H1 (cell line): ENCODE results near the gene HMCN1. TPM values are rescaled to one million over a fixed set of nuclear protein-coding genes. Genes with fewer than 3 reads are reported as not detected.

ENCODE experiments used
- CTCF ChIA-PET: fragments of 300-600 bp; sonication (Branson Sonifier 250); formaldehyde crosslinking; loops from one replicate; lab custom pipeline; 2021; ENCODE audit not compliant: partially characterized antibody; lab: Charles Lee
- POLR2A ChIA-PET: fragments of 300-600 bp; sonication (Branson Sonifier 250); formaldehyde crosslinking; loops from one replicate; lab custom pipeline; 2021; ENCODE audit warnings: inconsistent platforms; ENCODE audit not compliant: partially characterized antibody; lab: Charles Lee
- DNase-seq, 2 experiments: peaks; one replicate each; pipeline versions ENCODE4 v3.0.0 to v3.0.0-alpha.2; 2010 to 2022; ENCODE audit warnings: low spot score in 2 of 2, low read depth in 1 of 2, mixed read lengths in 1 of 2
- FAIRE-seq: peaks from 2 replicates; lab custom pipeline; 2011; peaks lifted over from hg19 to GRCh38; lab: Jason Lieb, UNC
- H2AFZ ChIP-seq: 2 replicates; pipeline ENCODE4 v1.8.1; 2012; ENCODE audit warnings: low read length, inconsistent platforms
- H2AK5ac ChIP-seq: 2 replicates; pipeline ENCODE4 v1.6.1; 2013; ENCODE audit warnings: low read depth, low read length
- H2BK120ac ChIP-seq: replicated peaks from 2 replicates; pipeline ENCODE3; 2013; ENCODE audit warnings: low read depth, low read length, inconsistent platforms
- H2BK12ac ChIP-seq: 2 replicates; pipeline ENCODE4 v1.6.1; 2013; ENCODE audit warnings: low read depth, low read length
- H2BK15ac ChIP-seq: 2 replicates; pipeline ENCODE4 v1.6.1; 2013; ENCODE audit warnings: low read length
- H2BK20ac ChIP-seq: 2 replicates; pipeline ENCODE4 v1.6.1; 2013; ENCODE audit warnings: low read length
- H2BK5ac ChIP-seq: 2 replicates; pipeline ENCODE4 v1.6.1; 2013; ENCODE audit warnings: low read depth, low read length
- H3K14ac ChIP-seq: 2 replicates; pipeline ENCODE4 v1.6.1; 2013; ENCODE audit warnings: inconsistent platforms; ENCODE audit not compliant: insufficient read length
- H3K18ac ChIP-seq: 2 replicates; pipeline ENCODE4 v1.6.1; 2013; ENCODE audit warnings: low read length; ENCODE audit errors: extremely low read depth
- H3K23ac ChIP-seq: 2 replicates; pipeline ENCODE4 v1.6.1; 2013; ENCODE audit warnings: inconsistent platforms; ENCODE audit not compliant: insufficient read length
- H3K23me2 ChIP-seq: 2 replicates; pipeline ENCODE4 v1.6.1; 2013; ENCODE audit warnings: low read depth, low read length
- H3K27ac ChIP-seq: 2 replicates; pipeline ENCODE4 v1.6.1; 2011; ENCODE audit warnings: low read depth, low read length, inconsistent platforms
- H3K27me3 ChIP-seq, 4 experiments: replicated peaks in 1 of 4; 1 replicate in 1 of 4; 2 replicates in 3 of 4; pipeline versions ENCODE4 v1.6.1 to v1.8.1; 2011 to 2013; ENCODE audit warnings: low read length in 3 of 4, mild to moderate bottlenecking in 3 of 4, inconsistent platforms in 2 of 4, mixed read lengths in 2 of 4, moderate library complexity in 1 of 4; ENCODE audit not compliant: control insufficient read depth in 3 of 4, insufficient read depth in 3 of 4; ENCODE audit errors: extremely low read depth in 1 of 4
- H3K36me3 ChIP-seq, 4 experiments: 2 replicates each; pipeline versions ENCODE4 v1.6.1 to v1.8.1; 2011 to 2013; ENCODE audit warnings: mild to moderate bottlenecking in 4 of 4, low read length in 3 of 4, moderate library complexity in 2 of 4, control low read depth in 1 of 4, inconsistent platforms in 1 of 4; ENCODE audit not compliant: insufficient read depth in 4 of 4, control insufficient read depth in 2 of 4
- H3K4ac ChIP-seq: replicated peaks from 2 replicates; pipeline ENCODE3; 2013; ENCODE audit warnings: low read length, low read depth, mixed read lengths, inconsistent platforms; ENCODE audit not compliant: insufficient read length
- H3K4me1 ChIP-seq, 4 experiments: replicated peaks in 1 of 4; 1 replicate in 1 of 4; 2 replicates in 3 of 4; pipeline versions ENCODE4 v1.6.1 to v1.8.1; 2011 to 2013; ENCODE audit warnings: low read length in 3 of 4, inconsistent platforms in 2 of 4, mixed read lengths in 1 of 4; ENCODE audit not compliant: insufficient read depth in 4 of 4, control insufficient read depth in 3 of 4
- H3K4me2 ChIP-seq, 2 experiments: 2 replicates each; pipeline versions ENCODE4 v1.6.1 to v1.8.1; 2011 to 2013; ENCODE audit warnings: low read depth in 2 of 2, low read length in 2 of 2, control low read depth in 1 of 2, inconsistent platforms in 1 of 2, mild to moderate bottlenecking in 1 of 2; ENCODE audit not compliant: insufficient read depth in 1 of 2
- H3K4me3 ChIP-seq, 4 experiments: fragments of 200-600, 300-600 bp in 1 of 4; sonication (generic), shearing (Covaris generic), sonication (Bioruptor Twin) in 1 of 4; 2 replicates each; pipeline versions ENCODE4 v1.5.1 to v1.8.1; 2011 to 2016; ENCODE audit warnings: low read length in 4 of 4, low read depth in 3 of 4, control low read depth in 2 of 4, inconsistent platforms in 2 of 4, mild to moderate bottlenecking in 2 of 4, mixed read lengths in 1 of 4, moderate library complexity in 1 of 4; ENCODE audit not compliant: insufficient read depth in 2 of 4; ENCODE audit errors: extremely low read depth in 1 of 4
- H3K56ac ChIP-seq: replicated peaks from 2 replicates; pipeline ENCODE3; 2013; ENCODE audit warnings: low read depth, mild to moderate bottlenecking, mixed read lengths, low read length, inconsistent platforms; ENCODE audit not compliant: insufficient read length
- H3K79me1 ChIP-seq: 2 replicates; pipeline ENCODE4 v1.6.1; 2013; ENCODE audit warnings: low read depth, low read length, control low read depth
- H3K79me2 ChIP-seq, 2 experiments: 2 replicates each; pipeline versions ENCODE4 v1.6.1 to v1.8.1; 2012 to 2013; ENCODE audit warnings: low read length in 2 of 2, mild to moderate bottlenecking in 2 of 2, inconsistent platforms in 1 of 2; ENCODE audit not compliant: insufficient read depth in 2 of 2, control insufficient read depth in 1 of 2
- H3K9ac ChIP-seq, 4 experiments: replicated peaks in 1 of 4; 1 replicate in 1 of 4; 2 replicates in 3 of 4; pipeline versions ENCODE4 v1.6.1 to v1.8.1; 2011 to 2013; ENCODE audit warnings: low read depth in 3 of 4, low read length in 3 of 4, control low read depth in 2 of 4, mild to moderate bottlenecking in 2 of 4, moderate library complexity in 2 of 4, inconsistent platforms in 1 of 4; ENCODE audit errors: extremely low read depth in 1 of 4
- H3K9me3 ChIP-seq, 2 experiments: 2 replicates each; pipeline versions ENCODE4 v1.6.1 to v1.8.1; 2012 to 2013; ENCODE audit warnings: mild to moderate bottlenecking in 2 of 2, moderate library complexity in 2 of 2, control low read depth in 1 of 2, inconsistent platforms in 1 of 2, low read depth in 1 of 2, low read length in 1 of 2, mixed read lengths in 1 of 2; ENCODE audit not compliant: insufficient read depth in 2 of 2
- H4K20me1 ChIP-seq, 2 experiments: replicated peaks in 1 of 2; 2 replicates each; pipeline versions ENCODE3 to v1.8.1; 2011 to 2013; ENCODE audit warnings: inconsistent platforms in 2 of 2, low read length in 2 of 2, mild to moderate bottlenecking in 1 of 2; ENCODE audit not compliant: insufficient read depth in 2 of 2, control insufficient read depth in 1 of 2
- H4K5ac ChIP-seq: 2 replicates; pipeline ENCODE4 v1.6.1; 2013; ENCODE audit warnings: low read length, low read depth, mixed read lengths, inconsistent platforms; ENCODE audit not compliant: insufficient read length
- H4K8ac ChIP-seq: 2 replicates; pipeline ENCODE4 v1.8.0; 2013; ENCODE audit warnings: mild to moderate bottlenecking, moderate library complexity, low read length, inconsistent platforms; ENCODE audit not compliant: insufficient read depth; ENCODE audit errors: extremely low read depth
- H4K91ac ChIP-seq: replicated peaks from 2 replicates; pipeline ENCODE3; 2013; ENCODE audit warnings: low read length, mixed read lengths, inconsistent platforms; ENCODE audit not compliant: insufficient read length
- BCL11A ChIP-seq, 2 experiments: IDR thresholded peaks; one replicate each; pipeline ENCODE4 v1.6.1; 2011; ENCODE audit warnings: low read depth in 2 of 2, low read length in 2 of 2, mild to moderate bottlenecking in 2 of 2
- CBX5 ChIP-seq: fragments of 300-800, 300-1000 bp; sonication (generic); IDR thresholded peaks from 2 replicates; pipeline ENCODE4 v1.7.1; 2016; ENCODE audit warnings: antibody characterized with exemption, low read length, low read depth
- EP300 ChIP-seq, 2 experiments: IDR thresholded peaks; 1 replicate in 1 of 2; 2 replicates in 1 of 2; pipeline ENCODE4 v1.6.1; 2011 to 2012; ENCODE audit warnings: low read depth in 2 of 2, low read length in 2 of 2, mild to moderate bottlenecking in 2 of 2, borderline replicate concordance in 1 of 2, inconsistent platforms in 1 of 2, moderate library complexity in 1 of 2
- JUN ChIP-seq: IDR thresholded peaks from 2 replicates; pipeline ENCODE4 v1.6.1; 2011; ENCODE audit warnings: low read depth, mild to moderate bottlenecking, improper control_type of control experiment, low read length
- RAD21 ChIP-seq, 2 experiments: IDR thresholded peaks in 1 of 2; conservative IDR thresholded peaks in 1 of 2; 2 replicates each; pipeline ENCODE4 v1.6.1; 2011; ENCODE audit warnings: low read depth in 2 of 2, low read length in 2 of 2, improper control_type of control experiment in 1 of 2, inconsistent platforms in 1 of 2, mild to moderate bottlenecking in 1 of 2, moderate library complexity in 1 of 2
- RNF2 ChIP-seq: fragments of 200-900, 300-1000 bp; sonication (generic); IDR thresholded peaks from 2 replicates; pipeline ENCODE4 v1.7.1; 2016; ENCODE audit warnings: borderline replicate concordance, low read depth, mild to moderate bottlenecking, antibody characterized with exemption, low read length; ENCODE audit not compliant: poor library complexity, severe bottlenecking; ENCODE audit errors: missing control alignments
- TAF1 ChIP-seq: IDR thresholded peaks from 2 replicates; pipeline ENCODE4 v1.6.1; 2011; ENCODE audit warnings: mild to moderate bottlenecking, low read depth, low read length
- TEAD4 ChIP-seq: IDR thresholded peaks from 2 replicates; pipeline ENCODE4 v1.6.1; 2012; ENCODE audit warnings: low read depth, low read length, inconsistent platforms, mixed read lengths
- ZNF274 ChIP-seq: IDR thresholded peaks from 2 replicates; pipeline ENCODE4 v1.7.0; 2012; ENCODE audit warnings: low read length, borderline replicate concordance; ENCODE audit errors: extremely low read depth
- WGBS, 2 experiments: shearing (Covaris generic) in 1 of 2; methylation state at CpG; one replicate each; pipeline versions ENCODE4 v1.1.6 to v1.1.7; 2013 to 2015; ENCODE audit warnings: low lambda C conversion rate in 2 of 2, mixed read lengths in 2 of 2, inconsistent platforms in 1 of 2, low coverage in 1 of 2, missing lambda C conversion rate in 1 of 2; ENCODE audit not compliant: insufficient replicate concordance in 2 of 2, insufficient coverage in 1 of 2, insufficient read length in 1 of 2; ENCODE audit errors: extremely low coverage in 1 of 2, missing lambda C conversion rate in 1 of 2; 5-methylcytosine and 5-hydroxymethylcytosine counted together
- polyA plus RNA-seq, 7 experiments: library from polyadenylated mRNA; depleted of rRNA in 3 of 7; stranded (reverse) in 5 of 7; unstranded in 2 of 7; fragments of >200 nt in 5 of 7; fragments of 200-250 nt in 2 of 7; gene quantifications; 1 replicate in 5 of 7; 2 replicates in 1 of 7; 4 replicates in 1 of 7; pipeline versions ENCODE4 v1.2.1 to v1.2.3, GENCODE V29; 2011 to 2013; ENCODE audit warnings: missing spikeins in 2 of 7, mixed read lengths in 2 of 7
- total RNA-seq: library from RNA; stranded (reverse); fragmentation: NEBNext Ultra II Directional; extraction: Animal tissue kit (Norgen Biotek cat#: 25700); gene quantifications from 2 replicates; pipeline ENCODE4 v1.2.1, GENCODE V29; 2021
- TF ChIP-seq, protein P1 (sequence below): IDR thresholded peaks from 2 replicates; pipeline ENCODE4 v1.6.1; 2011; ENCODE audit warnings: low read length, improper control_type of control experiment
- TF ChIP-seq, protein P2 (sequence below): IDR thresholded peaks from 2 replicates; pipeline ENCODE4 v1.6.1; 2012; ENCODE audit warnings: inconsistent platforms

The HMCN1 gene
- total and polyA plus RNA-seq, 2 of the 8 experiments (the other 6 are each of a cell fraction or from before 2014, with no cell fraction given): 13.8 to 14.6 TPM

DNA sequence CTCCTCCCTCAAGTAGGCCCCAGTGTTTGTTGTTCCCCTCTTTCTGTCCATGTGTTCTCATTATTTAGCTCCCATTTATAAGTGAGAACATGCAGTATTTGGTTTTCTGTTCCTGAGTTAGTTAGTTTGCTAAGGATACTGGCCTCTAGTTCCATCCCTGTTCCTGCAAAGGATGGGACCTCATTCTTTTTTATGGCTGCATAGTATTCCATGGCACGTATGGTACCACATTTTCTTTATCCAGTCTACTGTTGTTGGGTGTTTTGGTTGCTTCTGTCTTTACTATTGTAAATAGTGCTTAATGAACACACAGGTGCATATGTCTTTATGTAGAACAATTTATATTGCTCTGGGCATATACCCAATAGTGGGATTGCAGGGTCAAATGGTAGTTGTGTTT lies 408.0 kb downstream of the HMCN1 start:
- no peak for TF ChIP-seq JUN
- TF ChIP-seq RAD21 (IDR thresholded peaks at IDR 0.05 in 1 of 2, conservative IDR thresholded peaks at IDR 0.05 in 1 of 2; ENCODE audit: low read depth in 2 of 2, low read length in 2 of 2): no peak
- no peak for TF ChIP-seq RNF2
- no peak for TF ChIP-seq TAF1
- TF ChIP-seq, protein P1, sequence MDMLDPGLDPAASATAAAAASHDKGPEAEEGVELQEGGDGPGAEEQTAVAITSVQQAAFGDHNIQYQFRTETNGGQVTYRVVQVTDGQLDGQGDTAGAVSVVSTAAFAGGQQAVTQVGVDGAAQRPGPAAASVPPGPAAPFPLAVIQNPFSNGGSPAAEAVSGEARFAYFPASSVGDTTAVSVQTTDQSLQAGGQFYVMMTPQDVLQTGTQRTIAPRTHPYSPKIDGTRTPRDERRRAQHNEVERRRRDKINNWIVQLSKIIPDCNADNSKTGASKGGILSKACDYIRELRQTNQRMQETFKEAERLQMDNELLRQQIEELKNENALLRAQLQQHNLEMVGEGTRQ: no peak
- no peak for TF ChIP-seq ZNF274
- TF ChIP-seq EP300 (IDR thresholded peaks at IDR 0.05; ENCODE audit: borderline replicate concordance in 1 of 2, low read depth in 2 of 2, low read length in 2 of 2): no peak
- TF ChIP-seq BCL11A (IDR thresholded peaks at IDR 0.05; ENCODE audit: low read depth in 2 of 2, low read length in 2 of 2): no peak
- TF ChIP-seq, protein P2, sequence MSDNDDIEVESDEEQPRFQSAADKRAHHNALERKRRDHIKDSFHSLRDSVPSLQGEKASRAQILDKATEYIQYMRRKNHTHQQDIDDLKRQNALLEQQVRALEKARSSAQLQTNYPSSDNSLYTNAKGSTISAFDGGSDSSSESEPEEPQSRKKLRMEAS: no peak
- TF ChIP-seq CBX5: no peak
- no peak for TF ChIP-seq TEAD4
- H3K14ac ChIP-seq: no peak overlapping the region
- no peaks in the 10 kb centered on the region for H3K27me3 ChIP-seq
- FAIRE-seq (no peak), DNase-seq (no peak)
- ChIA-PET CTCF (interaction anchor here (2.3 kb wide), 1 partner anchor 13 kb away, joined by 9 read pairs; no protein-coding TSS in a partner anchor), POLR2A (no interaction called here)
- H3K9ac ChIP-seq: no peak overlapping the region
- no peak overlapping the region for H4K5ac ChIP-seq
- no peak overlapping the region for H3K4me2 ChIP-seq
- H3K23me2 ChIP-seq: no peaks in the 10 kb centered on the region
- no peak overlapping the region for H3K4me3 ChIP-seq
- H2BK12ac ChIP-seq: no peak overlapping the region
- H3K9me3 ChIP-seq: peaks cover 0 to 3% of the 10 kb centered on the region in 2 experiments; a peak in 1 of 4 replicates
- H3K18ac ChIP-seq: no peak overlapping the region
- H3K56ac ChIP-seq: no peak overlapping the region
- no peaks in the 10 kb centered on the region for H3K79me2 ChIP-seq
- no peak overlapping the region for H3K27ac ChIP-seq
- 77% methylated on average over 1 of the region's 1 CpG; no CpG with 5 or more reads in 1 of the 2 experiments for WGBS, 2 experiments
- no peak overlapping the region for H2AK5ac ChIP-seq
- H3K23ac ChIP-seq: no peak overlapping the region
- no peak overlapping the region for H2BK5ac ChIP-seq
- H2AFZ ChIP-seq: no peak overlapping the region
- H3K36me3 ChIP-seq: no peaks in the 10 kb centered on the region
- no peak overlapping the region for H2BK20ac ChIP-seq
- no peaks in the 10 kb centered on the region for H3K79me1 ChIP-seq
- H4K91ac ChIP-seq: no peak overlapping the region
- H4K8ac ChIP-seq: no peak overlapping the region
- no peaks in the 10 kb centered on the region for H4K20me1 ChIP-seq
- H3K4me1 ChIP-seq: no peaks in the 10 kb centered on the region
- H3K4ac ChIP-seq: no peak overlapping the region
- H2BK120ac ChIP-seq: no peak overlapping the region
- no peak overlapping the region for H2BK15ac ChIP-seq
